Metanephros (tissue), 1 donor: ENCODE measurements around the gene CXCL8. TPM values are rescaled to one million over a fixed set of nuclear protein-coding genes. Genes with fewer than 3 reads are reported as not detected.

Experiments used
- total RNA-seq: library from RNA; depleted of rRNA; stranded (reverse); fragments of >200 nt; gene quantifications from one replicate; pipeline ENCODE4 v1.2.3, GENCODE V29; 2014

The CXCL8 gene
- total RNA-seq = 6.0 TPM

DNA sequence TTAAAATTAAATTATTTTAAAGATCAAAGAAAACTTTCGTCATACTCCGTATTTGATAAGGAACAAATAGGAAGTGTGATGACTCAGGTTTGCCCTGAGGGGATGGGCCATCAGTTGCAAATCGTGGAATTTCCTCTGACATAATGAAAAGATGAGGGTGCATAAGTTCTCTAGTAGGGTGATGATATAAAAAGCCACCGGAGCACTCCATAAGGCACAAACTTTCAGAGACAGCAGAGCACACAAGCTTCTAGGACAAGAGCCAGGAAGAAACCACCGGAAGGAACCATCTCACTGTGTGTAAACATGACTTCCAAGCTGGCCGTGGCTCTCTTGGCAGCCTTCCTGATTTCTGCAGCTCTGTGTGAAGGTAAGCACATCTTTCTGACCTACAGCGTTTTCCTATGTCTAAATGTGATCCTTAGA, at the start of gene CXCL8:
TSS of gene CXCL8 (plus strand) at position 217 of the 426 bp plus-strand sequence. CDS start at position 307, 90 bp downstream.

Other genes starting within 250 kb of the CXCL8 start
- 5.3 TPM for gene RASSF6, start 120.1 kb upstream of the CXCL8 start, total RNA-seq
- 1.2 TPM for gene CXCL6, start 96.1 kb downstream of the CXCL8 start, total RNA-seq
- not detected for gene PF4V1, start 112.7 kb downstream of the CXCL8 start, total RNA-seq
- 5.9 TPM for gene CXCL1, start 128.8 kb downstream of the CXCL8 start, total RNA-seq
- 6.8 TPM for gene PF4, start 241.5 kb downstream of the CXCL8 start, total RNA-seq
- 26.9 TPM for gene PPBP, start 247.6 kb downstream of the CXCL8 start, total RNA-seq